Thyroid gland (tissue), 4 donors: Measurements from ENCODE around the gene PCGF3. TPM values are rescaled to one million over a fixed set of nuclear protein-coding genes. Genes with fewer than 3 reads are reported as not detected.

Experiments
- DNase-seq, 2 donors: peaks; one replicate each; pipeline ENCODE4 v3.0.0-alpha.2; 2019
- H3K27ac ChIP-seq, 3 donors: fragments of 200-600 bp; sonication (generic); 1 replicate in 2 of 3; 2 replicates in 1 of 3; pipeline ENCODE4 v1.5.1; 2016 to 2019; ENCODE audit warnings: mild to moderate bottlenecking in 1 of 3, moderate library complexity in 1 of 3
- H3K27me3 ChIP-seq: fragments of 200-600 bp; sonication (generic); one replicate; pipeline ENCODE4 v1.5.1; 2019
- H3K36me3 ChIP-seq, 2 donors: fragments of 200-600 bp; sonication (generic); one replicate each; pipeline ENCODE4 v1.5.1; 2016 to 2019
- H3K4me1 ChIP-seq, 2 donors: fragments of 200-600 bp; sonication (generic); one replicate each; pipeline ENCODE4 v1.5.1; 2017 to 2019
- H3K4me3 ChIP-seq, 3 donors: fragments of 200-600 bp; sonication (generic); replicated peaks in 1 of 3; 1 replicate in 2 of 3; 2 replicates in 1 of 3; pipeline ENCODE4 v1.5.1; 2016; ENCODE audit warnings: mild to moderate bottlenecking in 1 of 3
- H3K9me3 ChIP-seq: fragments of 200-600 bp; sonication (generic); one replicate; pipeline ENCODE4 v1.5.1; 2017
- POLR2A ChIP-seq, 2 donors: fragments of 450-650 bp; IDR thresholded peaks; one replicate each; pipeline ENCODE4 v1.6.1; 2017; ENCODE audit warnings: antibody characterized with exemption in 2 of 2, mild to moderate bottlenecking in 2 of 2, moderate library complexity in 1 of 2
- WGBS, 2 donors: methylation state at CpG; one replicate each; pipeline ENCODE4 v1.1.5; 2017; 5-methylcytosine and 5-hydroxymethylcytosine counted together
- intact Hi-C: fragments of 100-400 bp; cut with DNase I; formaldehyde crosslinking; loops from one replicate; pipeline ENCODE4 v1.15.1; 2023
- total RNA-seq, 4 donors: library from RNA; depleted of rRNA; stranded (reverse); fragments of >200 nt; gene quantifications; one replicate each; pipeline ENCODE4 v1.2.3, GENCODE V29; 2016
- TF ChIP-seq, protein P1 (sequence below), 6 experiments: fragments of 200-600 bp in 3 of 6; fragments of 450-650 bp in 3 of 6; sonication (generic) in 3 of 6; IDR thresholded peaks; one replicate each; pipeline ENCODE4 v1.5.1; 2016 to 2019; ENCODE audit warnings: antibody characterized with exemption in 6 of 6, mild to moderate bottlenecking in 2 of 6, inconsistent platforms in 1 of 6, moderate library complexity in 1 of 6

The PCGF3 gene
- total RNA-seq, 4 donors from 2014 or later: 41.4 to 60.0 (median 50.2) TPM

DNA sequence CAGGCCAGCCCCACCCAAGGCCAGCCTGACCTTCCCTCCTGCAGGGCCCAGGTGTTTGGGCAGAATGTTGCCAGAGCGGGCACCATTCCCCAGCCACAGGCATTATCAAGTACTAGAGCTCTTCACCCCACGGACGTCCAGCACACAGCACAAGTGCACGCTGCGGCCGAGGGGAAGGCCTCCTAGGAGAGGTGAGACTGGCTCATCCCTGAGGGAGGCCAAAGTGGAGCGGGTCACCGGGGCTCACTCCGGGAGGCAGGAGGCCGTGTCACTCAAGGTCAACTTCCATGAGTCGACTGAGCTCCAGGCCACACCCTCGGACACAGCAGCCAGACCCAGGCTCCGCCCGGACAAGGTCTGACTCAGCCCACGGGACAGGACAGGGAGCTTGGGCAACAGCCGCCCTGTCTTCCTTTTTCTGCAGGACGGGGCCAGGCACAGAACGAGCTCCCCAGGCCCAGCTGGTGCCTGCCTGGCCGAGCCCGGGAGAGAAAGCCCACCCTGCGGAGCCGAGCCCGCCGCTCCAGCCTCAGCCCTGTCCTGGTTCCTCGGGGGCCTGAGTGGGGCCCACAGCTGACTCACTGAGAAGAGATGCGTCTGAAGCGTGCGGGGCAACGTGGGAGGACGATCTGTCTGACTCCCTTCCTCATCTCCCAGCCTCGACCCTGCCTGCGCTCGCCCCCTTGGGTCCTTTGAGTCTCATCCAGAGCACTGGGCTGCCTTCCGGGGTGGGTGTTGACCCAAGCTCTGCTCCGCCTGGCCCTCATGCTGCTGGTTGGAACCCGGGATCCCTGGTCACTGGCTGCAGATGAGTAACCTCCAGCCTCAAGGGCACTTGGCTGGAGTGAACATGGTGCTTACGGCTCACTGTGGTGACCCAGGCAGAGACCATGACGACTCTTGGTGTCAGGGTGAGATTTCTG lies 18.3 kb upstream of the PCGF3 start:
- peak overlapping the region; percentile 10 to 84 (median 81) for H3K27ac ChIP-seq
- no peaks in the 10 kb centered on the region for H3K36me3 ChIP-seq
- no peaks in the 10 kb centered on the region for H3K9me3 ChIP-seq
- peak; percentile 56 to 59 for DNase-seq
- 77% methylated on average over 15 to 30 of the region's 38 CpGs for WGBS, 2 donors
- no peaks in the 10 kb centered on the region for H3K27me3 ChIP-seq
- H3K4me3 ChIP-seq: no peak overlapping the region
- intact Hi-C loops: no loop called here
- TF ChIP-seq POLR2A (IDR thresholded peaks at IDR 0.05): peak in 1 of 2 donors; percentile 25
- TF ChIP-seq, protein P1, sequence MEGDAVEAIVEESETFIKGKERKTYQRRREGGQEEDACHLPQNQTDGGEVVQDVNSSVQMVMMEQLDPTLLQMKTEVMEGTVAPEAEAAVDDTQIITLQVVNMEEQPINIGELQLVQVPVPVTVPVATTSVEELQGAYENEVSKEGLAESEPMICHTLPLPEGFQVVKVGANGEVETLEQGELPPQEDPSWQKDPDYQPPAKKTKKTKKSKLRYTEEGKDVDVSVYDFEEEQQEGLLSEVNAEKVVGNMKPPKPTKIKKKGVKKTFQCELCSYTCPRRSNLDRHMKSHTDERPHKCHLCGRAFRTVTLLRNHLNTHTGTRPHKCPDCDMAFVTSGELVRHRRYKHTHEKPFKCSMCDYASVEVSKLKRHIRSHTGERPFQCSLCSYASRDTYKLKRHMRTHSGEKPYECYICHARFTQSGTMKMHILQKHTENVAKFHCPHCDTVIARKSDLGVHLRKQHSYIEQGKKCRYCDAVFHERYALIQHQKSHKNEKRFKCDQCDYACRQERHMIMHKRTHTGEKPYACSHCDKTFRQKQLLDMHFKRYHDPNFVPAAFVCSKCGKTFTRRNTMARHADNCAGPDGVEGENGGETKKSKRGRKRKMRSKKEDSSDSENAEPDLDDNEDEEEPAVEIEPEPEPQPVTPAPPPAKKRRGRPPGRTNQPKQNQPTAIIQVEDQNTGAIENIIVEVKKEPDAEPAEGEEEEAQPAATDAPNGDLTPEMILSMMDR (IDR thresholded peaks at IDR 0.05): no peak
- H3K4me1 ChIP-seq: peaks cover 24 to 43% of the 10 kb centered on the region in 2 donors

DNA sequence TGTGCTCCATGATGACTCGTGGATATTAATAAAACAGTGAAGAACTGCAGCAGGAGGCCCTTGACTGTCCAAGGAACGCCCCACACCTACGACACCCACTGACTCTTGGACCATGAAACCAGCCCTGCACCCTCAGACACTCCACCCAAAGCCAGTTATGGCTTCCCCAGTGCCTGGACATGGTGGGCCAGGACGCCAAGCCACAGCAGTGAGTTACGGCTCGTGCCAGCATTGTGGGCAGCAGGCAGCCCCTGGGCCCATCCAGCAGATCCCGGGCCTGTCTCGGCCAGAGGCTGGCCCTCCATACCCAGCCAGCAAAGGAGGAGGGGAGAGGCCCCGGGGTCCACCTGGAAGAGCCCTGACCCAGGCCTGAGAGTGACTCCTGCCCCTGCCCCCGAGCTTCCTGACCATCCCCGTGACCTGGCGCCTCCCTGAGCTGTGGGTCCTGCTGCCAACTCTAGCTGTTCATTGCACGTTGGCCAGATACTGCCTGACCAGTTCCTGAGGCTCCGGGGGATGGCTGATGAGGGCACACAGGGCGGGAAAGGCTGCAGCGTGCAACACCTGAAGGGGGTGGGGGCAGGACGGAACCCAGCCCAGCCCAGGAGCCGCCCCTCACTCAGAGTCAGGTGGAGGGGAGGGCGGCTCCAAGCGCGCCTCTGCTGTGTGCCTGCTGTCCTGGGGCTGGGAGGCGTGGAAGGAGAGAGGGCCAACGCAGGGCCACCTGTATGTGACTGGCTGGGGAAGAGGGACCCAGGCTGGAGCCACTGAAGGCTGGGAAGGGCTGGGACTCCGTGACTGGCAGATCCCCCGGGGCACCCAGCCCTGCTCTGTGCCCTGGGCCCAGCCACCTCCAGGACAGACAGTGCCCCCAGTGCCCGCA lies 17.4 kb upstream of the PCGF3 start:
- no peaks in the 10 kb centered on the region for H3K9me3 ChIP-seq
- peak; percentile 58 to 66 for DNase-seq
- intact Hi-C loops: no loop called here
- WGBS, 2 donors: 46 to 76% methylated on average over 11 of the region's 26 CpGs
- peak overlapping the region in 2 of 3 donors; percentile 31 to 48 for H3K4me3 ChIP-seq
- TF ChIP-seq, protein P1 (IDR thresholded peaks at IDR 0.05): no peak
- peak in 1 of 2 donors; percentile 33 for TF ChIP-seq POLR2A (IDR thresholded peaks at IDR 0.05)
- H3K27ac ChIP-seq: peak overlapping the region; percentile 55 to 84 (median 81)
- H3K36me3 ChIP-seq: no peaks in the 10 kb centered on the region
- H3K4me1 ChIP-seq: peaks cover 24 to 43% of the 10 kb centered on the region in 2 donors
- H3K27me3 ChIP-seq: no peaks in the 10 kb centered on the region

DNA sequence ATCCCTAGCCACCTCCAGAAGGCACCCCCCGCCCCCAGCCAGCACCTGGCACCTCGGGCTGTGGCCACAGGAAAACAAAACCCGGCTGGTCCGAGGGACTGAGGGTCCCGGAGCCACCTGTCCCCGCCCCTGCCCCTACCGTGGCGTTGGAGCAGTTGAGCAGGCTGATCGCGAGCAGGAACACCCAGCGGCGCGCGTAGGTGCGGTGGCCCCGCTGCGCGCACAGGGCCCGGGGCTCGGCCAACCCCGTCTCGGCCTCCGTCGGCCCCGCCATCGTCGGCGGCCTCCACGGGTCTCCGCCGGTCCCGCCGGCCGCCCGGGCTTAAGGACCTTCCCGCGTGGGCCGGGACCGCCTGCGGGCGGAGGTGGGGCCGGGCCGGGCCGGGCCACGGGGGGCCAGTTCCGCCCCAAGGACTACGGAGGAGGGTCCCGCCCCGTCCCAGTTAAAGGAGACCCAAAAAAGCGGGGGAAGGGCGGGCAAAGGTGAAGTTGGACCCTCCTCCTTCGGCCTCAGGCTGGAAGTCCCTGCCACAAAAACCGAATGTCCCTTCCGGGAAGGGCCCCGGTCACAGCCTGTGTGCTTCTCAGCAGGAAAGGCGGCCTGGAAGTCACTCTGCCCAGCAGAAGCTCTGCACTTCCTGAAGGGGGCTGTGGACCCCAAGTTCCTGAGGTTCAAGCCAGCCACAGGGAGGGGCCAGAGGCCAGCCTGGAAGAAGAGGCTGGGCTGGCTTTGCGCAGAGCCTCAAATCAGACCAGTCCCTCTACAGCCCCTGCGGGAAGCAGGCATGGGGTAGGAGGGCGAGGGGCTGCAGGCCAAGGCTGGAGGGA lies 16.6 kb upstream of the PCGF3 start, which contains the start of gene SLC49A3:
SLC49A3 (minus strand) TSS at position 298 of the 828 bp plus-strand sequence; CDS start at position 274, 24 bp downstream.
- Histone ChIP-seq H3K27ac (peak within 1 kb of the TSS; percentile 55 to 84 (median 81)), H3K4me3 (peak within 1 kb of the TSS; percentile 18 to 48 (median 31)), H3K9me3 (no peaks in the 10 kb centered on the region), H3K36me3 (no peaks in the 10 kb centered on the region), H3K4me1 (peaks cover 20 to 34% of the 10 kb centered on the region in 2 donors), H3K27me3 (no peaks in the 10 kb centered on the region)
- WGBS, 2 donors: 14 to 22% methylated on average over 14 to 17 of the region's 59 CpGs
- intact Hi-C loops: no loop called here
- TF ChIP-seq, protein P1 (IDR thresholded peaks at IDR 0.05): no peak
- no peak for TF ChIP-seq POLR2A (IDR thresholded peaks at IDR 0.05)
- peak; percentile 32 to 41 for DNase-seq

DNA sequence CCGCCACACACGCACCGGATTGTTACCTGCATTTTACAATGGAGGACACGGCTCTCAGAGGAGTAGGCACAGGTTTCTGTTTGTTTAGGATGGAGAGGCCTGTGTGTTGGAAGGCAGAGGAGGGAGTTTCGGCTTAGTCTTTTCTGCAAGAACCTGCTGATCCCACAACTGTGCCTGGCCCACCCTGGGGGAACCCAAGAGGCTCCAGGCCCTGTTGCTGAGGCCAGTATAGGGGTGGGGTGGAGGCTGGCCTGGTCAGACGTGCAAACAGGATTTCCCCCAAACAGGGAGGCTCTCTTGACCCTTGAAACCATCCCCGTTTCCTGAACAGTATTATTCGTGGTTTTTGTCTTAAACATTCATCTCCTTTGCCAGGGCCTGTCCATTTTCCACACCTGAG lies 15.9 kb upstream of the PCGF3 start:
- WGBS, 2 donors: 48 to 64% methylated on average over 8 of the region's 8 CpGs
- DNase-seq: no peak
- TF ChIP-seq, protein P1 (IDR thresholded peaks at IDR 0.05): no peak
- TF ChIP-seq POLR2A (IDR thresholded peaks at IDR 0.05): no peak
- Histone ChIP-seq H3K9me3 (no peaks in the 10 kb centered on the region), H3K4me1 (peaks cover 20 to 31% of the 10 kb centered on the region in 2 donors), H3K36me3 (no peaks in the 10 kb centered on the region), H3K27me3 (no peaks in the 10 kb centered on the region), H3K4me3 (peak overlapping the region in 1 of 3 donors; percentile 48), H3K27ac (peak overlapping the region; percentile 55 to 84 (median 81))
- intact Hi-C loops: no loop called here
